ENCODE data around the gene XYLT1. TPM values are rescaled to one million over a fixed set of nuclear protein-coding genes. Genes with fewer than 3 reads are reported as not detected.

XYLT1 gene
- total RNA-seq, 2 experiments from 2014 or later, result 5.1 to 6.2 TPM

DNA sequence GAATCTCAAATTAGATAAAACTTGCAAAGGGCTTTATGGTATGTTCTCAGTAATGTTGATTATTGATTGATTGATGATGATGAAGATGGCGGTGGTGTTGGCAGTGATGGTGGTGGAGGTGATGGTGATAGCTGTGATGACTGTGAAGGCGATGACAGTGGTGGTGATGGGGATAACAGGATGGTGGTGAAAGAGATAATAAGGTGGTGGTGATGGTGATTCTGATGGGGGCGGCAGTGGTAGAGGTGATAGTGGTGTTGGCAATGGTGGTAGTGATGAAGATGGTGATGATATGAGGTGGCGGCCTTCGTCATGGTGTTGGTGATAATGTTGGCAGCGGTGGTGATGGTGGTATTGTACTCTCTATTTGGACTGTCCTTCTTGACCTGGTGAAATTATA is 238.3 kb downstream of the XYLT1 start:
- Mint-ChIP-seq H3K4me1 (peaks cover 3% of the 10 kb centered on the region), H3K9me3 (ENCODE audit: low read depth) (no peaks in the 10 kb centered on the region), H3K36me3 (ENCODE audit: low read depth) (no peaks in the 10 kb centered on the region), H3K27ac (no peak overlapping the region), H3K27me3 (no peaks in the 10 kb centered on the region), H3K4me3 (no peak overlapping the region)
- ATAC-seq (no peak), DNase-seq (no peak)
- intact Hi-C loops (cut with DNase I, micrococcal nuclease), result loop anchor here in 1 of 2 experiments (5.0 to 10.0 kb wide), 2 partner anchors 40 to 232 kb away; no protein-coding TSS in a partner anchor
- POLR2A ChIA-PET, result no interaction called here
- CTCF ChIA-PET, result no interaction called here

DNA sequence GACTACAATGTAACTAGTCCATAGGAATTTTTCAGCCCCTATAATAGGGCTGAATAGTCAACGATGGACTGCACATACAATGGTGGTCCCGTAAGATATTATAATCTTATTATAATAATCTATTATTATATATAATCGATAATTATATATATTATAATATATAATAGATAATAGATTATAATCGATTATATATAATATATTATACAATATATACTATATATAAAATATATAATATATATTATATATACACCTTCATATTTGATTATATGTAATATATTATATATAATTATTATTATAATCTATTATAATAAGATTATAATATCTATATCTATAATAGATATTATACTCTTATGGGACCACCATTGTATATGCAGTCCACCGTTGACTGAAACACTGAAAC is 238.8 kb downstream of the XYLT1 start:
- Mint-ChIP-seq H3K4me3 (no peak overlapping the region), H3K27me3 (no peaks in the 10 kb centered on the region), H3K27ac (no peak overlapping the region), H3K9me3 (ENCODE audit: low read depth) (no peaks in the 10 kb centered on the region), H3K4me1 (peaks cover 2% of the 10 kb centered on the region), H3K36me3 (ENCODE audit: low read depth) (no peaks in the 10 kb centered on the region)
- no peak for ATAC-seq
- ChIA-PET POLR2A (no interaction called here), CTCF (no interaction called here)
- intact Hi-C loops (cut with DNase I, micrococcal nuclease), result loop anchor here in 1 of 2 experiments (5.0 to 10.0 kb wide), 2 partner anchors 40 to 233 kb away; no protein-coding TSS in a partner anchor
- no peak for DNase-seq

DNA sequence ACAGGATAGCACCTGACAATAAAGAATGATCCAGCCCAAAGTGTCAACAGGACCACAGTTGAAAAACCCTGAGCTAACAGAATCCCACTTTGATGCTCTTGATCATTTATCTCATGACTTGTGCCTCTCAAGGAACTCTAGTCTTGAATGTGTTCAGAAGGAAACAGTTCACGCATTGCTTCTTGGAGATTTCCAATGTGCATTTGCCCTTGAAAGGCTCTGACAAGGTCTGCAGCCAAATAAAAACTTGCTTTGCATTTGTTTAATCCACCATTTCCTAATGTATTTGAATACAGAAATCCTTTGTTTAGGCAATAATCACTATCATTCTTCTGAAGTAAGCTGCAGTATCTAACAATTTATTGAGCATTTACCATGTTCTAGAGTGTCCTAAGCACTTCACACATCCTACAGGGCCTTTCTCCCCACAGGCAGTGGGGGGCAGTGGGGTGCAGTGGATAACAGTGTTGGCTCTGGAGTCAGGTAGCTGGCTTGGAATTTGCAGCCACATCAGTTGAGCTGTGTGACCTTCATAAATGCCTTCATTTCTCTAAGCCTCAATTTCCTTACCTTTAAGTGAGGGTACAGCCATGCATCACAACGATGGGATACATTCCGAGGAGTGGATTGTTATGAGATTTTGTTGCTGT is 239.7 kb downstream of the XYLT1 start:
- ATAC-seq, result no peak
- CTCF ChIA-PET, result interaction anchor here (0.5 kb wide), 1 partner anchor 121 kb away, joined by 3 read pairs; no protein-coding TSS in a partner anchor
- no peak overlapping the region for H3K4me3 Mint-ChIP-seq
- intact Hi-C loops (cut with DNase I, micrococcal nuclease), result loop anchor here in 1 of 2 experiments (5.0 to 10.0 kb wide), 2 partner anchors 39 to 234 kb away; no protein-coding TSS in a partner anchor
- H3K27me3 Mint-ChIP-seq, result no peaks in the 10 kb centered on the region
- H3K27ac Mint-ChIP-seq, result no peak overlapping the region
- H3K36me3 Mint-ChIP-seq (ENCODE audit: low read depth), result no peaks in the 10 kb centered on the region
- H3K9me3 Mint-ChIP-seq (ENCODE audit: low read depth), result no peaks in the 10 kb centered on the region
- peaks cover 2% of the 10 kb centered on the region for H3K4me1 Mint-ChIP-seq
- peak; percentile 28 for DNase-seq
- POLR2A ChIA-PET, result no interaction called here

DNA sequence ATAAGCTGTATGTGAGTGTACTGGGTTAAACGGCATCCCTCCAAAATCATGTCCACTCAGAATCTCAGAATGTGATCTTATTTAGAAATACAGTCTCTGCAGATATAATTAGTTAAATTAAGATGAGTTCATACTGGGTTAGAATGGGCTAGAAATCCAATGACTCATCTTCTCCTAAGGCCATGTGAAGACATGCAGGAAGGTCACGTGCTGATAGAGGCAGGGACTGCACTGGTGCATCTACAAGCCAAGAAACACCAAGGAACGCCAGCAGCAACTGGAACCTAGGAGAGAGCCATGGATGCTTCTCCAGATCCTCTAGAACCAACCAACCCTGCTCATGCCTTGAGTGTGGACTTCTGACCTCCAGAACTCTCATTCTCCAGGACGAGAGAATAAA is 241.0 kb downstream of the XYLT1 start:
- H3K4me3 Mint-ChIP-seq, result no peak overlapping the region
- H3K9me3 Mint-ChIP-seq (ENCODE audit: low read depth), result no peaks in the 10 kb centered on the region
- DNase-seq, result no peak
- ATAC-seq, result no peak
- ChIA-PET POLR2A (no interaction called here), CTCF (no interaction called here)
- H3K27ac Mint-ChIP-seq, result no peak overlapping the region
- intact Hi-C loops (cut with DNase I, micrococcal nuclease), result loop anchor here in 1 of 2 experiments (5.0 to 10.0 kb wide), 2 partner anchors 37 to 235 kb away; no protein-coding TSS in a partner anchor
- peaks cover 4% of the 10 kb centered on the region for H3K4me1 Mint-ChIP-seq
- no peaks in the 10 kb centered on the region for H3K36me3 Mint-ChIP-seq (ENCODE audit: low read depth)
- H3K27me3 Mint-ChIP-seq, result no peaks in the 10 kb centered on the region

DNA sequence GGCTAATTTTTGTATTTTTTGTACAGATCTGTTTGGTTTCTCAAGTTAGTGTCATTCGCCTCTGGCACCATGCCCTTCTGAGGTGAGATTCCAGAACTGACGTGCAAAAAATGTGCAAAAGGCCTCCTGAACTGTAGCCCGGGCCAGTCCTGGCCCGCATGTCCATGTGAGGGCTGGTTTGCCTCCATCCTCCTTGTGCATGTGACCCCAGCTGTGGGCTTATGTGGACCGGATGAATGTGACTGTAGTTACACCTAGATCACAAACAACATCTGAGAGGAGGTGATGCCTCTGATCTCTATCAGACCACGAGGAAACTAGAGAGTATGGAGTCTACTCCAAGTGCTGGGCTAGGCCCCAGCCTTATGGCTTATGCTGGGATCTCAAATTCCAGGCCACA is 241.6 kb downstream of the XYLT1 start:
- intact Hi-C loops (cut with DNase I, micrococcal nuclease), result no loop called here
- no peak for DNase-seq
- Mint-ChIP-seq H3K4me1 (peaks cover 4% of the 10 kb centered on the region), H3K36me3 (ENCODE audit: low read depth) (no peaks in the 10 kb centered on the region), H3K9me3 (ENCODE audit: low read depth) (no peaks in the 10 kb centered on the region), H3K27me3 (no peaks in the 10 kb centered on the region), H3K27ac (no peak overlapping the region), H3K4me3 (no peak overlapping the region)
- POLR2A ChIA-PET, result no interaction called here
- ATAC-seq, result no peak
- CTCF ChIA-PET, result interaction anchor here (0.6 kb wide), 1 partner anchor 346 kb away, joined by 3 read pairs; no protein-coding TSS in a partner anchor

DNA sequence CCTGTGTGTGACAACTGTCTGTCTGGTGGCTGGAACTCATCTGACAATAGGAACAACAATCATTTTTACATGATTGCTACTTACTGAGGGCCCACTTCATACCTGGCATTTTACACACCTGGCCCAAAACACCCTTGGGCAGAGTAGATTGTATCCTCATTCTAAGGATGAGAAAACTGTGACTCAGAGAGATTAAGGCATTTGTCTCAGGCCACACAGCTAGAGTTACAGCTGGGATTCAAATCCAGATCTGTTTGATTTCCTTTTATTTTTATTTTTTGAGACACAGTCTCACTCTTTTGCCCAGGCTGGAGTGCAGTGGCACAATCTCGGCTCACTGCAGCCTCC is 242.1 kb downstream of the XYLT1 start:
- no peak for ATAC-seq
- ChIA-PET POLR2A (no interaction called here), CTCF (interaction anchor here (0.6 kb wide), 1 partner anchor 346 kb away, joined by 3 read pairs; no protein-coding TSS in a partner anchor)
- H3K36me3 Mint-ChIP-seq (ENCODE audit: low read depth), result peaks cover 1% of the 10 kb centered on the region
- H3K4me3 Mint-ChIP-seq, result no peak overlapping the region
- intact Hi-C loops (cut with DNase I, micrococcal nuclease), result no loop called here
- no peaks in the 10 kb centered on the region for H3K9me3 Mint-ChIP-seq (ENCODE audit: low read depth)
- H3K4me1 Mint-ChIP-seq, result peaks cover 4% of the 10 kb centered on the region
- no peak overlapping the region for H3K27ac Mint-ChIP-seq
- H3K27me3 Mint-ChIP-seq, result no peaks in the 10 kb centered on the region
- no peak for DNase-seq

DNA sequence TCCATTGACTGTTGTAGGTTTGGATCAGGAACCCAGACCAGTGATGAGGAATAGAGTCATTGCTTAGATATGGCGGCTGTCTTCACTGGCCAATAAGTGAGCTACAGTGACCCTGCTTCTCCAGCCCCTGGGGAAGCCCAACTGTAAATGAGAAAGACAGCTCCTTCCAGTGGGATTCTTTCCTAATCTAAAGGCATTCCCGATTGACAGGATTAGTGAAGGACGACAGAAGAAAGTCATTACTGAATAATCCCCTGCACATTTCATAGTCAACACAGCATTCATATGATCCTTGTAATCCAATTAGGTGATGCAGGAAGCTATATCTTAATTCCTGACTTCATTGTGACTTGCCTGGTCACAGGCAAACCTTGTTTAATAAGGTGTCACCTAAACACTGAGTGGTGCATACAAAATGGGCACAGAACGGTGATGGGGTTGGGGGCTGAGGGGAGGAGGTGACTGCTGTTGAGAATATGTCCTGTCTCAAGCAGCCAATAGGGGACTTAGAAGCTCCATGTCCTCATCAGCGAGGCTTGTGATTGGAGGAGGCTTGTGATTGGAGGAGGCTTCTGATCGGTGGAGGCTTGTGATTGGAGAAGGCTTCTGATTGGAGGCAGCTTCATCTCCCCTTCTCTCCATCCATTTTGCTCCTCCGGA is 242.6 kb downstream of the XYLT1 start:
- Mint-ChIP-seq H3K27me3 (no peaks in the 10 kb centered on the region), H3K4me3 (no peak overlapping the region), H3K9me3 (ENCODE audit: low read depth) (no peaks in the 10 kb centered on the region), H3K4me1 (peaks cover 4% of the 10 kb centered on the region), H3K27ac (no peak overlapping the region), H3K36me3 (ENCODE audit: low read depth) (peaks cover 5% of the 10 kb centered on the region)
- no peak for ATAC-seq
- no peak for DNase-seq
- ChIA-PET POLR2A (no interaction called here), CTCF (no interaction called here)
- intact Hi-C loops (cut with DNase I, micrococcal nuclease), result no loop called here

DNA sequence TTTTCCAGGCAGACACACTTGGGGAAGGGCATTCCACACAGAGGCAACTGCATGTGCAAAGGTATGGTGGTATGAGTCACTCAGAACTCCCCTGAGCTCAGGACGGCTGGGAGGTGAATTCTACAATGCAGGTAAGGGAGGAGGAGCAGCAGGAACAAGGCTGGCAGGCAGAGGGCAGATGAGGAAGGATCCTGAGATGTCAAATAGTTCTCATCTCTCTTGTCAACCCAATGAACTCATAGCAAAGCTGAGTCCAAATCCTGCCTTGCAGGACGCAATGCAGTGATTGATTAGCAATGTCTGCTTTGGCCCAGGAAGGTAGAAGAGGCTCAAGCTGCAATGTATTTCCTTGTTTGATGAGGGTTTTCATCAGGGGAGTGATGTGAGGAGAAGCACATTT is 243.5 kb downstream of the XYLT1 start:
- DNase-seq (no peak), ATAC-seq (no peak)
- Mint-ChIP-seq H3K4me1 (peaks cover 4% of the 10 kb centered on the region), H3K9me3 (ENCODE audit: low read depth) (no peaks in the 10 kb centered on the region), H3K4me3 (no peak overlapping the region), H3K27ac (no peak overlapping the region), H3K36me3 (ENCODE audit: low read depth) (peaks cover 5% of the 10 kb centered on the region), H3K27me3 (no peaks in the 10 kb centered on the region)
- ChIA-PET CTCF (interaction anchor here (1.2 kb wide), 1 partner anchor 329 kb away, joined by 3 read pairs; no protein-coding TSS in a partner anchor), POLR2A (no interaction called here)
- intact Hi-C loops (cut with DNase I, micrococcal nuclease), result no loop called here

DNA sequence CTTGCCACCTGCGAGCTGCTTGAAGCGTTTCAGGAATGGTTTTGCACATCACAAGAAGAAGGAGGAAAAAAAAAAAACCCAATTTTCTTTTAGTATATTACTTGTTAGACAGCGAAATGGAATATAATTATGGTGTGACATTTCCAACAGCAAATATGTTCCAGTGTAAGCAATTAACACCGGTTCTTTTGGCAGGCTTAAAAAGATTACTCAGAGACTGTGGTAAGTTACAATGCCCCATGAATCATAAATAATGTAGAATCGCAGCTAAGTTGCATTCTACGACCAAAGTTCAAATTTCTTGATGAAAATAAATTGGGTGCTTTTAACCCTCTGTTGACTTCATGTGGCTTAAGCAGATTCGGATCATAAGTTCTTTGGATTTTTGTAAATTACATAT is 245.2 kb downstream of the XYLT1 start:
- intact Hi-C loops (cut with DNase I, micrococcal nuclease), result no loop called here
- DNase-seq (no peak), ATAC-seq (no peak)
- no peaks in the 10 kb centered on the region for H3K9me3 Mint-ChIP-seq (ENCODE audit: low read depth)
- H3K4me3 Mint-ChIP-seq, result no peak overlapping the region
- ChIA-PET CTCF (no interaction called here), POLR2A (no interaction called here)
- peaks cover 4% of the 10 kb centered on the region for H3K4me1 Mint-ChIP-seq
- H3K27ac Mint-ChIP-seq, result no peak overlapping the region
- H3K27me3 Mint-ChIP-seq, result no peaks in the 10 kb centered on the region
- peaks cover 5% of the 10 kb centered on the region for H3K36me3 Mint-ChIP-seq (ENCODE audit: low read depth)

DNA sequence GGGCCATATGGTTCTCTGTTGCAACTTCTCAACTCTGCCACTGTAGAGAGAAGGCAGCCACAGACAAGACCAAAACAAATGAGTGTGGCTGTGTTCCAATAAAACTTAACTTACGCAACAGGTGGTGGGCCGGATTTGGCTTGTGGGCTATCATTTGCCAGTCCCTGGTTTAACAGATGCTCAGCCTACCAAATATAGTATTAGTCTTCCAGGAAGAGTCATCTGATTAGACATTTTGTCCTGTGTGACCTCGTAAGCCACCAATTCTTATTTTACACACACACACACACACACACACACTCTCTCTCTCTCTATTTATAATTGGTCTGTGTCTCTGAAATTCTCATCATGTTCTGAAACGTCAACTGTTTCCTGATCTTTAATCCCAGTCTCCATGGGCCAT is 245.9 kb downstream of the XYLT1 start:
- DNase-seq (no peak), ATAC-seq (no peak)
- Mint-ChIP-seq H3K4me1 (peaks cover 4% of the 10 kb centered on the region), H3K36me3 (ENCODE audit: low read depth) (peaks cover 5% of the 10 kb centered on the region), H3K27ac (no peak overlapping the region), H3K9me3 (ENCODE audit: low read depth) (no peaks in the 10 kb centered on the region), H3K4me3 (no peak overlapping the region), H3K27me3 (no peaks in the 10 kb centered on the region)
- CTCF ChIA-PET, result no interaction called here
- POLR2A ChIA-PET, result no interaction called here
- intact Hi-C loops (cut with DNase I, micrococcal nuclease), result no loop called here

DNA sequence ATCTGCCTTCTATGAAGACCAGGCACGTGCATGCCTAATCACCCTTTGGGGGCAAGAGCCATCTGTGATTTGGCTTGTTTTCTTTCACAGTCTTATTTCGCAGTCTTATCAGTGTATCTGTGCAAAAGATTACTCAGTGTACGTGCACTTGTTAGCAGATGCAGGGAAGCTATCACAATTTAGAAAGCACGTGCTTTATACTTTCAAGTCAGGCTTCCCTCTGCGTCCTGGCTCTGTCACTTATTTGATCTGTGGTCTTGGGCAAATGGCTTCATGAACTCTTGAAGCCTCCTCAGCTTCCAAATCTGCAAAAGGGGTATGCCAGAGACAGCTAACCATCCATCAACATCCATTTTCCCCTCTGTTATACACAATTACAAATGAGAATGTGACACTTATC is 246.4 kb downstream of the XYLT1 start:
- Mint-ChIP-seq H3K4me3 (no peak overlapping the region), H3K27me3 (no peaks in the 10 kb centered on the region), H3K36me3 (ENCODE audit: low read depth) (peaks cover 5% of the 10 kb centered on the region), H3K4me1 (peaks cover 4% of the 10 kb centered on the region), H3K27ac (no peak overlapping the region), H3K9me3 (ENCODE audit: low read depth) (no peaks in the 10 kb centered on the region)
- CTCF ChIA-PET, result no interaction called here
- intact Hi-C loops (cut with DNase I, micrococcal nuclease), result no loop called here
- ATAC-seq, result no peak
- POLR2A ChIA-PET, result no interaction called here
- DNase-seq, result no peak

DNA sequence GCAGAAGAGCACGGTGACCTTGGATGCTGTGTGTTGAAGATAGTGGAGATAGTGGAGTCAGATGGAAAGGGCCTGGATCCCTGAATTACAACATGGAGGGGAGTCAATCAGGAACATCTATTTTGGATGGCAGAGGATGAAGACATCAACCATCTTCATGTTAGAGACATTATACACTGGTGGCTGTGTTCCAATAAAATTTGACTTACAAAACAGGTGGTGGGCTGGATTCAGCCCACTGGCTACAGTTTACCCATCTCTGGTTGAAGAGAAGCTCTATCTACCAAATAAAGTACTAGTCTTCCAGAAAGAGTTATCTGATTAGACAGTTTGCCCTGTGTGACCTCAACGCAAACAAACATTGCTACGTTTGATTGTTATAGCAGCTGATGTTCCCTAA is 247.2 kb downstream of the XYLT1 start:
- H3K4me1 Mint-ChIP-seq, result peaks cover 4% of the 10 kb centered on the region
- H3K4me3 Mint-ChIP-seq, result no peak overlapping the region
- intact Hi-C loops (cut with DNase I, micrococcal nuclease), result no loop called here
- H3K36me3 Mint-ChIP-seq (ENCODE audit: low read depth), result peaks cover 5% of the 10 kb centered on the region
- POLR2A ChIA-PET, result no interaction called here
- CTCF ChIA-PET, result no interaction called here
- no peak for ATAC-seq
- H3K9me3 Mint-ChIP-seq (ENCODE audit: low read depth), result no peaks in the 10 kb centered on the region
- no peak for DNase-seq
- no peaks in the 10 kb centered on the region for H3K27me3 Mint-ChIP-seq
- H3K27ac Mint-ChIP-seq, result no peak overlapping the region
